GM19467 (cell line): ENCODE data around the gene GHR.
A peak's percentile ranks its signal among the peaks of the same experiment; 100 is the strongest.

Source experiments
- ATAC-seq: cut with Tn5 transposase; IDR thresholded peaks from one replicate; pipeline ENCODE4 v1.9.1; 2021; ENCODE audit warnings: mild to moderate bottlenecking, moderate library complexity; ENCODE audit not compliant: unreplicated experiment

The GHR gene

GRCh38 chr5:42461507-42461906, 38.3 kb downstream of the GHR start:
- ATAC-seq: no peak

GRCh38 chr5:42462083-42462482, 38.8 kb downstream of the GHR start:
- ATAC-seq: no peak

- ATAC-seq: no peak
Measured at GRCh38 chr5:42467572-42467971, 44.3 kb downstream of the GHR start.

DNA sequence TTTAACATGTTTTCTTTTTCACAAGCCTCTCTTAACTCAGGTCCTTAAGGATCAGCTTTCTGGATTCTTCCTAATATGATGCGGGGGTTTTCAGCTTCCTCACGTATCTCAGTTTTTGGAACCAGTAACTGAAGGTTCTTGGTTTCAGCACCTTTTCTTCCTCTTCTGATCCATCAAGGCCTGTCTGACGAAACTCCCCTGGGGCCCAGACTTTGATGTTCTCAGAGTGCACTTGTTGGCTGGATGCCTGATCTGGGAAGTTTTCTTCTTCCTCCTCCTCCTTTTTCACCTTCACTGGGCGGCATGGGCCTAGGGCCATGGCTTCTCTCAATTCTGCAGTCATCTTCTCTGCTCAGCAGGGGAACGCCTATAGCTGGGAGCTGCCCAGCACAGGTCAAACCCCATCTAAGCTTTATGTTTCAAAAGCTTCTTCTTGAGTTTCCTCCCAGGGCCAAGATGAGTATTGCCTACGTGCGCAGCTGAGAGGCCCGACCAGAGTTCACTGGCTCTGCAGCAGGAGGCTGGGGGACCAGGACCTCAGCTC, 44.8 kb downstream of the GHR start:
- ATAC-seq: no peak

DNA sequence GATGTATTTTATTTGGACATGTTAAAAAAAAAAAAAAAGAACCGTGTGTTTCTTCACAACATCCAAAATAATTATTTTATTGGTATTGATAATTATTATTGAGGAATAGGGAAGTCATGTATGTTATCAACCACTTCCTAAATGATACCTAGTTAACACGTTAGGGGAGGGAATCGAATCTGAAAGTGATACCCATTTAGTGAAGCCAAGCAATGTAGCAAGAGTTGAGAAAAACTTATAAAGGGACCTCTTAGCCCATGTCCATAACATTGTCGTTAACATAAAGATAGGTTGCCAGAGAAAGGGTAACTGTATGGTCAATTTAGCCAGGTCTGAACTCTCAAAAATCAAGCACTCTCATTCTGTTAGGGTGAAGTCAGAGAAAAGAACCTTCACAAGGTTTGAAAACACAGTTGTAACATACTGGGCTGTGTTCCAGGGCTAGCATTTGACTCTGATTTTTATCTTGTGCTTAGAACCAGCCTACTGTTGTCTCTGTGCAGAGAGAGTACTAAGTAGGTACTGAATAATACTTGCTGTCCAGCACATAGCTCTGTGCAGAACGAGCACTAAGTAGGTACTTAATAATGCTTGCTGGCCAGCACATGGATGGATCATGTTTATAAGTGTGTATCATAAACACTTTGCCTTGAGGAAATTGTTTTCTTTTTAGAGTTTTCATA, 60.4 kb downstream of the GHR start:
- ATAC-seq: peak; percentile 96

- no peak for ATAC-seq
Measured at GRCh38 chr5:42487077-42487476, 63.8 kb downstream of the GHR start.

DNA sequence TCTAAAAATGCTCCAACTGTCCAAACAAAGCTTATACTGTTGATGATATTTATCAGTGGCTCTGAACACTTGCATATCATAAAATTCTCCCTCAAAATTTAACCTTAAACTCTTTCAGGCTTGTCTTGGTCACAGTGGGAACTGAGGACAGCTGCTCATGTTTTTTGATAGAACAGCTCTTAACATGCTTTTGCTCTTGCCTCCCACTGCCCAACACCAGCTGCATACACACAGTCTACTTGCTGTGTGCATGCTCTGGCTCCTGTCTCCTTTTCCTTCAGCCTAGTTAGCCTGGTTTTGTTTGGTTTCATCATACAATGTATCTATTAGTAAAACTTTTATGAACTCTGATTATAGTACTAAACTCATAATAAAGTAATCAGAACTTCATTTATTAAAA, 64.6 kb downstream of the GHR start:
- ATAC-seq: no peak

- no peak for ATAC-seq
Measured at GRCh38 chr5:42490831-42491230, 67.6 kb downstream of the GHR start.

- ATAC-seq: no peak
Measured at GRCh38 chr5:42491699-42492098, 68.5 kb downstream of the GHR start.

GRCh38 chr5:42492974-42493373, 69.7 kb downstream of the GHR start:
- no peak for ATAC-seq

- no peak for ATAC-seq
Measured at GRCh38 chr5:42494414-42494813, 71.2 kb downstream of the GHR start.

GRCh38 chr5:42495914-42496313, 72.7 kb downstream of the GHR start:
- no peak for ATAC-seq

- ATAC-seq: no peak
Measured at GRCh38 chr5:42496397-42497156, 73.3 kb downstream of the GHR start.

GRCh38 chr5:42498000-42498399, 74.8 kb downstream of the GHR start:
- no peak for ATAC-seq

- no peak for ATAC-seq
Measured at GRCh38 chr5:42499016-42499415, 75.8 kb downstream of the GHR start.

- ATAC-seq: no peak
Measured at GRCh38 chr5:42500003-42500599, 76.9 kb downstream of the GHR start.

DNA sequence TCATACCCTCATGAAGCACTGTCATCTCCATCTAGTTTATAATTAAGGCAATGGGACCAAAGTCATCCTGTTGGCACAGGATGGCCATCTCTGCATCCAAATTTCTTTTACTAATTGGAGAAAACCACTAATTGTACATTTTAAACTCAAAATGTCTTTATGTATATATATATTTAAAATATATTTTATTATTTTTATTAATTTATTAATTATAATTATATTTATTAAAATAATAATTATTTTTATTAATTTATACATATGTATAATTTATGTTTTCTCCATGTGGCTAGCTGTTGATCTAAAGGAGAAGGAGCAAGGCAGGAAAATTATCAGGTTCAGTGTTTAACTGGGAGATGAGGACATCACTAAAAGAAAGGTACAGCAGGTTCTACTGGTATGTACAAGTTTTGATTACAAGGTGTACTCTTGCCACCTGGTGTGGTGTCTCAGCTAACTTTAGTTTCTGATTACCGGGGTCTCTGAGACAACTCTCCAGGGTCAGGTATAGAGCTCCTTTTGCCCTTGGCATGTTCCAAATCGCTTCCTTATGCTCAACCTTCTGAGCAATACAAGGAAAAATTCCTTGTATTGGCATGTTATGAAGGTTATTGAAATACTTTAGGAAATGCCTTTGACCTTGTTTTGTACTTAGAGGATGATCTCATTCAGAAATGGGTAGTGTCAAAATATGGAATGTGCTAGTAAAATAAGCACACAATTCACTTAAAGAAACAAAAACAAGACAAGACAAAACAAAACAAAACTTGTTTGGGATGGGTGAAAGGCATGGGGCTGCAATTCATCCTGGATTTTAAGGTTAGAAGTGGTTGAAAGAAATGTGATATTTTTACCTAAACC, 79.6 kb downstream of the GHR start:
- no peak for ATAC-seq

GRCh38 chr5:42506662-42507061, 83.4 kb downstream of the GHR start:
- no peak for ATAC-seq

DNA sequence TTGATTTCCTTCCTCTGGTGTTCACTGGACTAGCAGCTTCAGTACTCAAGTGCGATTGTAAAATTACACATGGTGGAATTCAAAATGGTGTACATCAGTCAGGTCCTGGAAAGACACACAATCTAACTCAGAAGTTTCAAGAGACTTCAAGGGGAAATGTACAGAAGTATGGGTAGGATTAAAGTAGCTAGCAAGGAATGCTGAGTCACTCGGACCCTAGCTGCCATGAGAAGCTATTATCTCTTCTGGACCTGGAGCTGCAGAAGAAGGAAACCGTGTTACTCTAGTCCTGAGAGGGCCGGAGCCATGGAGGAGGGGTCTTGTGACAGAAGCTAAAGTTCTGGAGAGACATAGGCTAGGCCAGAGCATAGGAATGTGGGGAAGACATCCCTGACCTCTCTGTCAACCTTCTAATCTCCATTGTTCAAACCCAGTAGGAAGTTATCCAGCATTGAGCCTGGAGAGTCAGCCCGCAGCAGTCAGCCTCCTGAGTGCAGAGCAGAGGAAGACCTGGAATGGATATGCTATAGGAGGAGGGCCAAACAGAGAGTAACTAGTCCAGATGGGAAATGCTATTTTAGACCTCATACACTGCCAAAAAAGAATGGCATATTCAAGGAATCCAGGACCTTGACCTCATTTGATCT, 84.3 kb downstream of the GHR start:
- no peak for ATAC-seq

GRCh38 chr5:42513246-42513645, 90.0 kb downstream of the GHR start:
- no peak for ATAC-seq
